ENCODE measurements around the gene NOC4L. TPM values are rescaled to one million over a fixed set of nuclear protein-coding genes. Genes with fewer than 3 reads are reported as not detected.
"Not testable (repeated sequence)": the region's sequence is repeated elsewhere in the genome, so short reads cannot be mapped to it uniquely, and the experiment has no call there.

The NOC4L gene
- polyA plus RNA-seq, 1 experiment = 8.1 TPM

- DNase-seq (ENCODE audit: low read depth) = no peak
- H3K27me3 ChIP-seq (ENCODE audit: control insufficient read depth, insufficient read depth, low read length) = no peaks in the 10 kb centered on the region
- peaks cover 3% of the 10 kb centered on the region for H3K36me3 ChIP-seq (ENCODE audit: control insufficient read depth, insufficient read depth, low read length)
- TF ChIP-seq CTCF (IDR thresholded peaks at IDR 0.05; ENCODE audit: insufficient read depth, low read depth, low read length) = no peak
- CTCF ChIA-PET = interaction anchor here (0.9 kb wide), 1 partner anchor 10 kb away, joined by 3 read pairs; no protein-coding TSS in a partner anchor
- POLR2A ChIA-PET = no interaction called here
- H3K4me3 ChIP-seq (ENCODE audit: low read depth, low read length) = no peak overlapping the region
Measured at GRCh38 chr12:132102297-132102696, 42.0 kb upstream of the NOC4L start.

- CTCF ChIA-PET = interaction anchor here (0.9 kb wide), 1 partner anchor 9 kb away, joined by 3 read pairs; no protein-coding TSS in a partner anchor
- POLR2A ChIA-PET; H3K4me3 ChIP-seq (ENCODE audit: low read depth, low read length); H3K36me3 ChIP-seq (ENCODE audit: control insufficient read depth, insufficient read depth, low read length); DNase-seq (ENCODE audit: low read depth); H3K27me3 ChIP-seq (ENCODE audit: control insufficient read depth, insufficient read depth, low read length): not testable (repeated sequence)
Measured at GRCh38 chr12:132103072-132103471, 41.2 kb upstream of the NOC4L start.

- DNase-seq (ENCODE audit: low read depth) = no peak
- H3K4me3 ChIP-seq (ENCODE audit: low read depth, low read length) = no peak overlapping the region
- no peaks in the 10 kb centered on the region for H3K27me3 ChIP-seq (ENCODE audit: control insufficient read depth, insufficient read depth, low read length)
- TF ChIP-seq CTCF (IDR thresholded peaks at IDR 0.05; ENCODE audit: insufficient read depth, low read depth, low read length) = no peak
- peaks cover 6% of the 10 kb centered on the region for H3K36me3 ChIP-seq (ENCODE audit: control insufficient read depth, insufficient read depth, low read length)
- ChIA-PET CTCF (interaction anchor here (0.9 kb wide), 1 partner anchor 9 kb away, joined by 3 read pairs; no protein-coding TSS in a partner anchor), POLR2A (no interaction called here)
Measured at GRCh38 chr12:132103542-132104308, 40.5 kb upstream of the NOC4L start.

- TF ChIP-seq CTCF (IDR thresholded peaks at IDR 0.05; ENCODE audit: insufficient read depth, low read depth, low read length) = no peak
- peaks cover 6% of the 10 kb centered on the region for H3K36me3 ChIP-seq (ENCODE audit: control insufficient read depth, insufficient read depth, low read length)
- ChIA-PET POLR2A (no interaction called here), CTCF (no interaction called here)
- H3K4me3 ChIP-seq (ENCODE audit: low read depth, low read length) = no peak overlapping the region
- no peaks in the 10 kb centered on the region for H3K27me3 ChIP-seq (ENCODE audit: control insufficient read depth, insufficient read depth, low read length)
- DNase-seq (ENCODE audit: low read depth) = no peak
Measured at GRCh38 chr12:132105467-132105866, 38.8 kb upstream of the NOC4L start.

- peak; percentile 28 for DNase-seq (ENCODE audit: low read depth)
- H3K4me3 ChIP-seq (ENCODE audit: low read depth, low read length) = no peak overlapping the region
- ChIA-PET CTCF (interaction anchor here (1.7 kb wide), 1 partner anchor 14 kb away, joined by 4 read pairs; no protein-coding TSS in a partner anchor), POLR2A (no interaction called here)
- no peaks in the 10 kb centered on the region for H3K27me3 ChIP-seq (ENCODE audit: control insufficient read depth, insufficient read depth, low read length)
- peaks cover 13% of the 10 kb centered on the region for H3K36me3 ChIP-seq (ENCODE audit: control insufficient read depth, insufficient read depth, low read length)
- no peak for TF ChIP-seq CTCF (IDR thresholded peaks at IDR 0.05; ENCODE audit: insufficient read depth, low read depth, low read length)
Measured at GRCh38 chr12:132106921-132107320, 37.3 kb upstream of the NOC4L start.
